H1 (cell line): Measurements from ENCODE around the gene CMIP. TPM values are rescaled to one million over a fixed set of nuclear protein-coding genes. Genes with fewer than 3 reads are reported as not detected.

Experiments used
- CTCF ChIA-PET: fragments of 300-600 bp; sonication (Branson Sonifier 250); formaldehyde crosslinking; loops from one replicate; lab custom pipeline; 2021; ENCODE audit not compliant: partially characterized antibody; lab: Charles Lee
- POLR2A ChIA-PET: fragments of 300-600 bp; sonication (Branson Sonifier 250); formaldehyde crosslinking; loops from one replicate; lab custom pipeline; 2021; ENCODE audit warnings: inconsistent platforms; ENCODE audit not compliant: partially characterized antibody; lab: Charles Lee
- DNase-seq, 2 experiments: peaks; one replicate each; pipeline versions ENCODE4 v3.0.0 to v3.0.0-alpha.2; 2010 to 2022; ENCODE audit warnings: low spot score in 2 of 2, low read depth in 1 of 2, mixed read lengths in 1 of 2
- FAIRE-seq: peaks from 2 replicates; lab custom pipeline; 2011; peaks lifted over from hg19 to GRCh38; lab: Jason Lieb, UNC
- H2AFZ ChIP-seq: 2 replicates; pipeline ENCODE4 v1.8.1; 2012; ENCODE audit warnings: low read length, inconsistent platforms
- H2AK5ac ChIP-seq: 2 replicates; pipeline ENCODE4 v1.6.1; 2013; ENCODE audit warnings: low read depth, low read length
- H2BK120ac ChIP-seq: replicated peaks from 2 replicates; pipeline ENCODE3; 2013; ENCODE audit warnings: low read depth, low read length, inconsistent platforms
- H2BK12ac ChIP-seq: 2 replicates; pipeline ENCODE4 v1.6.1; 2013; ENCODE audit warnings: low read depth, low read length
- H2BK15ac ChIP-seq: 2 replicates; pipeline ENCODE4 v1.6.1; 2013; ENCODE audit warnings: low read length
- H2BK20ac ChIP-seq: 2 replicates; pipeline ENCODE4 v1.6.1; 2013; ENCODE audit warnings: low read length
- H2BK5ac ChIP-seq: 2 replicates; pipeline ENCODE4 v1.6.1; 2013; ENCODE audit warnings: low read depth, low read length
- H3K14ac ChIP-seq: 2 replicates; pipeline ENCODE4 v1.6.1; 2013; ENCODE audit warnings: inconsistent platforms; ENCODE audit not compliant: insufficient read length
- H3K18ac ChIP-seq: 2 replicates; pipeline ENCODE4 v1.6.1; 2013; ENCODE audit warnings: low read length; ENCODE audit errors: extremely low read depth
- H3K23ac ChIP-seq: 2 replicates; pipeline ENCODE4 v1.6.1; 2013; ENCODE audit warnings: inconsistent platforms; ENCODE audit not compliant: insufficient read length
- H3K23me2 ChIP-seq: 2 replicates; pipeline ENCODE4 v1.6.1; 2013; ENCODE audit warnings: low read depth, low read length
- H3K27ac ChIP-seq: 2 replicates; pipeline ENCODE4 v1.6.1; 2011; ENCODE audit warnings: low read depth, low read length, inconsistent platforms
- H3K27me3 ChIP-seq, 4 experiments: replicated peaks in 1 of 4; 1 replicate in 1 of 4; 2 replicates in 3 of 4; pipeline versions ENCODE4 v1.6.1 to v1.8.1; 2011 to 2013; ENCODE audit warnings: low read length in 3 of 4, mild to moderate bottlenecking in 3 of 4, inconsistent platforms in 2 of 4, mixed read lengths in 2 of 4, moderate library complexity in 1 of 4; ENCODE audit not compliant: control insufficient read depth in 3 of 4, insufficient read depth in 3 of 4; ENCODE audit errors: extremely low read depth in 1 of 4
- H3K36me3 ChIP-seq, 4 experiments: 2 replicates each; pipeline versions ENCODE4 v1.6.1 to v1.8.1; 2011 to 2013; ENCODE audit warnings: mild to moderate bottlenecking in 4 of 4, low read length in 3 of 4, moderate library complexity in 2 of 4, control low read depth in 1 of 4, inconsistent platforms in 1 of 4; ENCODE audit not compliant: insufficient read depth in 4 of 4, control insufficient read depth in 2 of 4
- H3K4ac ChIP-seq: replicated peaks from 2 replicates; pipeline ENCODE3; 2013; ENCODE audit warnings: low read length, low read depth, mixed read lengths, inconsistent platforms; ENCODE audit not compliant: insufficient read length
- H3K4me1 ChIP-seq, 4 experiments: replicated peaks in 1 of 4; 1 replicate in 1 of 4; 2 replicates in 3 of 4; pipeline versions ENCODE4 v1.6.1 to v1.8.1; 2011 to 2013; ENCODE audit warnings: low read length in 3 of 4, inconsistent platforms in 2 of 4, mixed read lengths in 1 of 4; ENCODE audit not compliant: insufficient read depth in 4 of 4, control insufficient read depth in 3 of 4
- H3K4me2 ChIP-seq, 2 experiments: 2 replicates each; pipeline versions ENCODE4 v1.6.1 to v1.8.1; 2011 to 2013; ENCODE audit warnings: low read depth in 2 of 2, low read length in 2 of 2, control low read depth in 1 of 2, inconsistent platforms in 1 of 2, mild to moderate bottlenecking in 1 of 2; ENCODE audit not compliant: insufficient read depth in 1 of 2
- H3K4me3 ChIP-seq, 4 experiments: fragments of 200-600, 300-600 bp in 1 of 4; sonication (generic), shearing (Covaris generic), sonication (Bioruptor Twin) in 1 of 4; 2 replicates each; pipeline versions ENCODE4 v1.5.1 to v1.8.1; 2011 to 2016; ENCODE audit warnings: low read length in 4 of 4, low read depth in 3 of 4, control low read depth in 2 of 4, inconsistent platforms in 2 of 4, mild to moderate bottlenecking in 2 of 4, mixed read lengths in 1 of 4, moderate library complexity in 1 of 4; ENCODE audit not compliant: insufficient read depth in 2 of 4; ENCODE audit errors: extremely low read depth in 1 of 4
- H3K56ac ChIP-seq: replicated peaks from 2 replicates; pipeline ENCODE3; 2013; ENCODE audit warnings: low read depth, mild to moderate bottlenecking, mixed read lengths, low read length, inconsistent platforms; ENCODE audit not compliant: insufficient read length
- H3K79me1 ChIP-seq: 2 replicates; pipeline ENCODE4 v1.6.1; 2013; ENCODE audit warnings: low read depth, low read length, control low read depth
- H3K79me2 ChIP-seq, 2 experiments: 2 replicates each; pipeline versions ENCODE4 v1.6.1 to v1.8.1; 2012 to 2013; ENCODE audit warnings: low read length in 2 of 2, mild to moderate bottlenecking in 2 of 2, inconsistent platforms in 1 of 2; ENCODE audit not compliant: insufficient read depth in 2 of 2, control insufficient read depth in 1 of 2
- H3K9ac ChIP-seq, 4 experiments: replicated peaks in 1 of 4; 1 replicate in 1 of 4; 2 replicates in 3 of 4; pipeline versions ENCODE4 v1.6.1 to v1.8.1; 2011 to 2013; ENCODE audit warnings: low read depth in 3 of 4, low read length in 3 of 4, control low read depth in 2 of 4, mild to moderate bottlenecking in 2 of 4, moderate library complexity in 2 of 4, inconsistent platforms in 1 of 4; ENCODE audit errors: extremely low read depth in 1 of 4
- H3K9me3 ChIP-seq, 2 experiments: 2 replicates each; pipeline versions ENCODE4 v1.6.1 to v1.8.1; 2012 to 2013; ENCODE audit warnings: mild to moderate bottlenecking in 2 of 2, moderate library complexity in 2 of 2, control low read depth in 1 of 2, inconsistent platforms in 1 of 2, low read depth in 1 of 2, low read length in 1 of 2, mixed read lengths in 1 of 2; ENCODE audit not compliant: insufficient read depth in 2 of 2
- H4K20me1 ChIP-seq, 2 experiments: replicated peaks in 1 of 2; 2 replicates each; pipeline versions ENCODE3 to v1.8.1; 2011 to 2013; ENCODE audit warnings: inconsistent platforms in 2 of 2, low read length in 2 of 2, mild to moderate bottlenecking in 1 of 2; ENCODE audit not compliant: insufficient read depth in 2 of 2, control insufficient read depth in 1 of 2
- H4K5ac ChIP-seq: 2 replicates; pipeline ENCODE4 v1.6.1; 2013; ENCODE audit warnings: low read length, low read depth, mixed read lengths, inconsistent platforms; ENCODE audit not compliant: insufficient read length
- H4K8ac ChIP-seq: 2 replicates; pipeline ENCODE4 v1.8.0; 2013; ENCODE audit warnings: mild to moderate bottlenecking, moderate library complexity, low read length, inconsistent platforms; ENCODE audit not compliant: insufficient read depth; ENCODE audit errors: extremely low read depth
- H4K91ac ChIP-seq: replicated peaks from 2 replicates; pipeline ENCODE3; 2013; ENCODE audit warnings: low read length, mixed read lengths, inconsistent platforms; ENCODE audit not compliant: insufficient read length
- ATF2 ChIP-seq: IDR thresholded peaks from 2 replicates; pipeline ENCODE4 v1.6.1; 2012; ENCODE audit warnings: low read length, inconsistent platforms
- CBX5 ChIP-seq: fragments of 300-800, 300-1000 bp; sonication (generic); IDR thresholded peaks from 2 replicates; pipeline ENCODE4 v1.7.1; 2016; ENCODE audit warnings: antibody characterized with exemption, low read length, low read depth
- HDAC6 ChIP-seq: IDR thresholded peaks from one replicate; pipeline ENCODE4 v1.7.1; 2012; ENCODE audit warnings: low read depth, mild to moderate bottlenecking, inconsistent platforms, low read length, moderate library complexity
- RAD21 ChIP-seq, 2 experiments: IDR thresholded peaks in 1 of 2; conservative IDR thresholded peaks in 1 of 2; 2 replicates each; pipeline ENCODE4 v1.6.1; 2011; ENCODE audit warnings: low read depth in 2 of 2, low read length in 2 of 2, improper control_type of control experiment in 1 of 2, inconsistent platforms in 1 of 2, mild to moderate bottlenecking in 1 of 2, moderate library complexity in 1 of 2
- SIRT6 ChIP-seq: IDR thresholded peaks from one replicate; pipeline ENCODE4 v1.7.1; 2012; ENCODE audit warnings: low read length, inconsistent platforms
- TAF1 ChIP-seq: IDR thresholded peaks from 2 replicates; pipeline ENCODE4 v1.6.1; 2011; ENCODE audit warnings: mild to moderate bottlenecking, low read depth, low read length
- TEAD4 ChIP-seq: IDR thresholded peaks from 2 replicates; pipeline ENCODE4 v1.6.1; 2012; ENCODE audit warnings: low read depth, low read length, inconsistent platforms, mixed read lengths
- WGBS, 2 experiments: shearing (Covaris generic) in 1 of 2; methylation state at CpG; one replicate each; pipeline versions ENCODE4 v1.1.6 to v1.1.7; 2013 to 2015; ENCODE audit warnings: low lambda C conversion rate in 2 of 2, mixed read lengths in 2 of 2, inconsistent platforms in 1 of 2, low coverage in 1 of 2, missing lambda C conversion rate in 1 of 2; ENCODE audit not compliant: insufficient replicate concordance in 2 of 2, insufficient coverage in 1 of 2, insufficient read length in 1 of 2; ENCODE audit errors: extremely low coverage in 1 of 2, missing lambda C conversion rate in 1 of 2; 5-methylcytosine and 5-hydroxymethylcytosine counted together
- polyA plus RNA-seq, 7 experiments: library from polyadenylated mRNA; depleted of rRNA in 3 of 7; stranded (reverse) in 5 of 7; unstranded in 2 of 7; fragments of >200 nt in 5 of 7; fragments of 200-250 nt in 2 of 7; gene quantifications; 1 replicate in 5 of 7; 2 replicates in 1 of 7; 4 replicates in 1 of 7; pipeline versions ENCODE4 v1.2.1 to v1.2.3, GENCODE V29; 2011 to 2013; ENCODE audit warnings: missing spikeins in 2 of 7, mixed read lengths in 2 of 7
- total RNA-seq: library from RNA; stranded (reverse); fragmentation: NEBNext Ultra II Directional; extraction: Animal tissue kit (Norgen Biotek cat#: 25700); gene quantifications from 2 replicates; pipeline ENCODE4 v1.2.1, GENCODE V29; 2021

Gene CMIP
- total and polyA plus RNA-seq, 2 of the 8 experiments (the other 6 are each of a cell fraction or from before 2014, with no cell fraction given), result 7.9 to 53.2 TPM

- Histone ChIP-seq H3K23me2 (peaks cover 13% of the 10 kb centered on the region; the same call in 1 of the 2 replicates), H2BK20ac (no peak overlapping the region), H2BK15ac (no peak overlapping the region; the same call in 1 of the 2 replicates), H3K4ac (no peak overlapping the region), H3K27me3 (peaks cover 0 to 3% (median 1%) of the 10 kb centered on the region in 4 experiments; a peak in 3 of 7 replicates), H3K9me3 (no peaks in the 10 kb centered on the region), H3K56ac (no peak overlapping the region), H4K20me1 (peaks cover 8% of the 10 kb centered on the region in 2 experiments), H3K14ac (no peak overlapping the region), H3K4me3 (peak overlapping the region in 1 of 4 experiments; percentile 72; a peak in 2 of 8 replicates), H3K23ac (no peak overlapping the region), H3K79me1 (peaks cover 3% of the 10 kb centered on the region), H4K8ac (no peak overlapping the region), H2BK12ac (0 out of 2 replicates have a peak overlapping the region, but pooled peaks have one; percentile 84), H2BK5ac (no peak overlapping the region), H3K18ac (no peak overlapping the region), H3K79me2 (peaks cover 11 to 30% of the 10 kb centered on the region in 2 experiments), H3K4me1 (peaks cover 0 to 24% (median 11%) of the 10 kb centered on the region in 4 experiments; a peak in 6 of 7 replicates), H2AFZ (no peak overlapping the region), H3K4me2 (peak overlapping the region; percentile 55 to 85; a peak in 1 of 4 replicates), H3K36me3 (no peaks in the 10 kb centered on the region), H3K27ac (no peak overlapping the region), H3K9ac (no peak overlapping the region), H2AK5ac (peak overlapping the region; percentile 89; the same call in 1 of the 2 replicates), H4K5ac (no peak overlapping the region), H2BK120ac (no peak overlapping the region), H4K91ac (no peak overlapping the region)
- WGBS, 2 experiments, result 81% methylated on average over 8 of the region's 8 CpGs; no CpG with 5 or more reads in 1 of the 2 experiments
- DNase-seq, result no peak
- POLR2A ChIA-PET, result interaction anchor here (0.6 to 1.3 kb wide), 4 partner anchors 13 to 64 kb away, joined by 3 to 4 read pairs (median 3); no protein-coding TSS in a partner anchor
- CTCF ChIA-PET, result interaction anchor here (0.8 to 1.5 kb wide), 6 partner anchors 14 to 144 kb away, joined by 3 to 7 read pairs (median 4); no protein-coding TSS in a partner anchor
- no peak for TF ChIP-seq HDAC6
- TF ChIP-seq RAD21 (IDR thresholded peaks at IDR 0.05 in 1 of 2, conservative IDR thresholded peaks at IDR 0.05 in 1 of 2; ENCODE audit: low read depth in 2 of 2, low read length in 2 of 2), result no peak
- TF ChIP-seq ATF2, result no peak
- no peak for TF ChIP-seq TAF1
- TF ChIP-seq CBX5, result no peak
- TF ChIP-seq TEAD4, result no peak
- no peak for TF ChIP-seq SIRT6
- no peak for FAIRE-seq
These were observed 1.5 kb upstream of the CMIP start for GRCh38 chr16:81442916-81443687.
